Measurements from ENCODE around the gene SWAP70. TPM values are rescaled to one million over a fixed set of nuclear protein-coding genes. Genes with fewer than 3 reads are reported as not detected.
A peak's percentile ranks its signal among the peaks of the same experiment; 100 is the strongest.

Gene SWAP70
- total RNA-seq, 1 donor from 2014 or later: 9.8 TPM

DNA sequence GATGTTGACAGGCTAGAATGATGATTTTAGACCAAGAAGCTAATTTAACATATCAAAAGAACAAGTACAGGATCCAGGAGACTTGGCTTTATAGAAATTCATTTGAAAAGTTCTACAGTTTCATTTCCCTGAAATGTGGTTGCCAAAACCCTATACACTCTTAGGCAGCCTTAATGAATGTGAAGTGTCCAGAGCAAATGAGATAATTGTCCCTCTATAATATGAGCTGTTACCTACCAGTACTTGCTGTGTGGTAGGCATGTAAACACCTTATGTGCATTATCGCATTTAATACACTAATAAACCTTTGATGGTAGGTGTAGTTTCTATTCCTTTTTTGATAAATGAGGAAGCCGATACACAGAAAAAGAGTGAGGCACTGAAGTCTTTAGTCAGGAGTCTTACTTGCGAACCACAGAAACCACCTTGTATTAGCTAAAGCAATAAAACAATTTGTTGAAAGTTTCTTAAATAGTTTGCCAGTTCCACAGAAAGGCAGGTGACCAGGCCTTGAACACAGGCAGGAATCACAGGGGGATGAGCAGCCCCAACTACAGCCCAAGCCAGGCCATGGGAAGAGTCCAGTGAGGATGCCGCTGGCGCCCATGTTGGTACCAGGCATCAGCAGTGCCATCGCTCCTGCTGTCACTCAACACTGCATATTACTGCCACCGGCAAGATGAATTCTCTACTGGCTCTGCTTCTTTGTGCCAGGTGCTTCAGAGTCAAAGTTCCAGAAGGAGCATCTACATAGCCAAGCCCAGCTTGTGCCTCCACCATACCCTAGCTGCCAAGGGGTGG lies 81.7 kb downstream of the SWAP70 start:
- FAIRE-seq: no peak
- DNase-seq (ENCODE audit: low spot score in 2 of 2): no peak

DNA sequence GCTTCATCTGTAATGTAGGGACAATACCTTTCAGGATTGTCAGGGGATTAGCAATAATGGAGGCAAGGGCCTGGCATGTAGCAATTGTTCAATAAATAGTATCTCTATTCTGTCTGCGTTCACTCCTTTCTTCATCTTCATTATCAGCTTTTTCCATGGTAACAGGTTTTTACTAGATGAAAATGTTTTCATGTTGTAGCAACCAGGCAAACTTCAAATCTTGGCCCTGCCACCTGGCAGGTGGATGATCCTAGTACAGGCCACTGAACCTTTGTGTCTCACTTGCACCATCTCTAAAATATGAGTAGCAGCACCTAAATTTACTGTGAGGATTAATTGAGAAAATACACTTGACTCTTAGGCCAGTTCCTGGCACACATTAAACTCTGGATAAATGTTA lies 83.4 kb downstream of the SWAP70 start:
- DNase-seq (ENCODE audit: low spot score in 2 of 2): no peak
- FAIRE-seq: no peak

- FAIRE-seq (no peak), DNase-seq (ENCODE audit: low spot score in 2 of 2) (no peak)
These were observed 84.0 kb downstream of the SWAP70 start for GRCh38 chr11:9747828-9748227.

- DNase-seq (ENCODE audit: low spot score in 2 of 2) (peak in 1 of 2 donors; percentile 70), FAIRE-seq (no peak)
These were observed 84.6 kb downstream of the SWAP70 start for GRCh38 chr11:9748361-9748970.

GRCh38 chr11:9750551-9750950 lies 86.7 kb downstream of the SWAP70 start:
- FAIRE-seq: no peak
- DNase-seq (ENCODE audit: low spot score in 2 of 2): no peak

GRCh38 chr11:9752091-9752490 lies 88.2 kb downstream of the SWAP70 start:
- FAIRE-seq (no peak), DNase-seq (ENCODE audit: low spot score in 2 of 2) (no peak)

DNA sequence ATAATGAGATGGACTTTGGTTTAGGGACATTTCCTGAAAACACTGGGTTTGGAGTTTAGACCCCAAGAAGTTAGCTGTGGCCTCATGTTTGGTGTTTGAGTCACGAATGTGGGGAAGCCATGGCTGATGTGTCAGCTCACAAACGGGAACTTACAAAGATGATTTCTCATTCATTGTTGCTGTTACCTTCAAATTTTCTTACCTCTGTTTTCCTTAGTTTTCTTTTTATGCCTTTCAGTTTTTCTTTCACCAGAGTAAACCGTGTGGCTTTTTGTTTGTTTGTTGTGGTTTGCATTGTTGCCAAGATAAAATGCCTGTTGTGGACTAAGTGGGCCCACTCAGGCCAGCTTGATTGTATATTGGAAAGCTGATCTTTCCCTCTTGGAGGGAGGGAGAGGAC lies 89.1 kb downstream of the SWAP70 start:
- no peak for FAIRE-seq
- no peak for DNase-seq (ENCODE audit: low spot score in 2 of 2)

DNA sequence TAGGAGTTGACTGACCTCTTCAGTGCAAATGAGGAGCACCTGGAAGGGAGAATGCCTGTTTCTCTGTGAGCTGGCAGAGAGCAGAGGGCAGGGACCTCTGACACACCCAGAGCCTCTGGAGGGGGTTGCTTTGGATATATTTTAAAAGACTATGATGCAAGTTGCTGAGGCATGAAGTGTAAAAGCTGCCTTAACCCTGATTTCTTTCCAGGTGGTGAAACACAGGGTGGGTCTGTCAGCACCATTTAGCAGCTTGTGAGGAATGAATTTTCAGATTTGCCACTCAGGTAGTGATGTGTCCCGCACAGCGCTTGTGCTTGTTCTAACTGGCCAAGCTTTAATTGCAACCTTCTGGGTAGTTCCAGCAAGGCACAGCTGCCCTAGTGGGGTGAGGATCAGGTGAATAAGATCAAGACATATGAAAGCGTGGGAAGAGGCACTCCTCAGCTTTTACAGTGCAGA lies 90.2 kb downstream of the SWAP70 start:
- FAIRE-seq (no peak), DNase-seq (ENCODE audit: low spot score in 2 of 2) (no peak)

DNA sequence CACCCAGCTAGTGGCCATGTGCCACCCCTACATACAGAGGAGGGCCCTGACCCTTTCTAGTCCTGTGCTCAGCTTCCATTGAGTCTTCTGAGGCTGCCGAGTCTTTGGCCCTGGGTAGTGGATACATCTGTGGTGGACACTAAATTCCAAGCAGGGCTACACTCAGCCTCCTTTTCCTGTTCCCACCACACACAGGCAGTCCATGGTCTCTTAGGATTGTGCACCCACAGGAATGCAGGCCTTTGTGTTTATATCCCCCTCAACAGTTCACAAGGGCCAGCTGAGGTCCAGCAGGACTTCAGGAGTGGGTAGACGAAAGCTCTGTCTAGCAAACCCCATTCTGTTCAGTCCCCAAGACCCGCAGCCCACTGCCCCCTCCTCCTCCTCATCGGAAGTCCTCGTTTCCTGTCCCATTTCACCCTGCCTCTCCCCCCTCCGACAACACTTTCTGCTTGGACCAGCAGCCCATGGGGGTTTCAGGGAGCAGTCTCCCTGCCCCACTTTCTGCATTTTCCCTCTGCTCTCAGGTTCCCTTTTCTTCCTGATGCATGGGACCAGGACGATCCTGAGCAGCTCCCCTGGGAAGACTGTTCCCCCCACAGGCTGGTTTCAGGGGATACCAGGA lies 91.8 kb downstream of the SWAP70 start:
- DNase-seq (ENCODE audit: low spot score in 2 of 2): no peak
- no peak for FAIRE-seq

DNA sequence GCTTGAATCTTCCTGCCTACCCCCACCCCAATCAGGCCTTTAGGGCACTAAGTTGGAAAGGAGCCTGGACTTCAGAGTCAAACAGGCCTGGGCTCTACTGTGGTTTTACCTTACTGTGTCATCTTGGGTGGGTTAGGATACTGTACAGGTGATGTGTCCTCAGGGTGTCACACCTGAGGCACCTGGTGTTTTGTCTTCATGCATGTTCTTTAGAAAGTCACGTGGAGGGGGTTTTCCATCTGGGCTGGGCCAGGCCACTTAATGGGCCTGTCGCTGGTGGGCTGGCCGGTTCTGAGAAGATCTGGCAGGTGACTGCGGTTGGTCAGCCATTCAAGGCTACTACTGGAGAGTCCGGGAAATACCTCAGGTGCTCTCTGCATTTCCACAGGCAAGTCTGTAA lies 92.6 kb downstream of the SWAP70 start:
- DNase-seq (ENCODE audit: low spot score in 2 of 2): no peak

GRCh38 chr11:9756878-9757277 lies 93.0 kb downstream of the SWAP70 start:
- FAIRE-seq: no peak
- DNase-seq (ENCODE audit: low spot score in 2 of 2): no peak

More for the DNA sequence above, 92.6 kb downstream of the SWAP70 start:
- no peak for FAIRE-seq

DNA sequence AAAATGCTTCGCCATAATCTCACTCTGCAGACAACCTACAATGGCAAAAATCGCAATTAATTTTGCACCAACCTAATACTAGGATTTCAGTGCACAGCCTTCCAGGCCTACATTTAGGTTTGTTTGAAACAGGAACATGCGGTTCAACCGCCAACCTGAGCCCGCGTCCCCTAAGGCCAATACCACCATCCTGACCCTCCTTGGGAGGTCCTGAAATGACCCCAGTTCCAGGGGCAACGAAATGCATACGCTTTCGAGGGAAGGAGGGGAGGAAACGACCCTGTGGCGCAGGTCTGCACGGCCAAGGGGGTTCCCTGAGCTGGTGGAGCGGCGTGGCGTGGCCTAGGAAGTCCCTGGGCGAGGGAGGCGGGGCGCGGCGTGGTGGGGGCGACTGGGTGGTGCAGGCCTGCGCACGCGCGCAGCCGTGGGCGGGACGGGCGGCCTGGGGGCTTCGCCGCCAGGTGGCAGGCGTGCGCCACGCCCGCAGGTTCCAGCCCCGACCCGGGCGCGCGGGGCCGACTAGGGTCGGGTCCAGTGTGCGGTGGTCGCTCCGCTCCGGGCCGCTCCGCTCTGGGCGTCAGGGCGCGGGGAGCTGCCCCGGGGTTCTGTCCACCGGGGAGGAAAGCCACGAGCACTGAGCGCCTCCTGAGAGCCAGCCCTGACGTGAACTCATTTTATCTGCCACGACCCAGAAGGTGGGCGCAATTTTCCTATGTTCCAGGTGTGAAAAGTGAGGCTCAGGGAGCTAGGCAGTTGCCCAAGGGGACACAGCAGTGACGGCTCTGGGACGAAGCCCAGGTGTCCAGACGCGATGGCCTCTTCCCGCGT lies 94.1 kb downstream of the SWAP70 start:
- FAIRE-seq: no peak

GRCh38 chr11:9758637-9759518 lies 95.0 kb downstream of the SWAP70 start:
- DNase-seq (ENCODE audit: low spot score in 2 of 2) (peak; percentile 65 to 66), FAIRE-seq (no peak)

More for the DNA sequence above, 94.1 kb downstream of the SWAP70 start:
- DNase-seq (ENCODE audit: low spot score in 2 of 2): peak; percentile 93 to 96

GRCh38 chr11:9759519-9760192 lies 95.8 kb downstream of the SWAP70 start:
- DNase-seq (ENCODE audit: low spot score in 2 of 2): peak; percentile 56 to 64
- no peak for FAIRE-seq

- FAIRE-seq: no peak
- DNase-seq (ENCODE audit: low spot score in 2 of 2): peak; percentile 47 to 50
These were observed 96.3 kb downstream of the SWAP70 start for GRCh38 chr11:9760193-9760575.

DNA sequence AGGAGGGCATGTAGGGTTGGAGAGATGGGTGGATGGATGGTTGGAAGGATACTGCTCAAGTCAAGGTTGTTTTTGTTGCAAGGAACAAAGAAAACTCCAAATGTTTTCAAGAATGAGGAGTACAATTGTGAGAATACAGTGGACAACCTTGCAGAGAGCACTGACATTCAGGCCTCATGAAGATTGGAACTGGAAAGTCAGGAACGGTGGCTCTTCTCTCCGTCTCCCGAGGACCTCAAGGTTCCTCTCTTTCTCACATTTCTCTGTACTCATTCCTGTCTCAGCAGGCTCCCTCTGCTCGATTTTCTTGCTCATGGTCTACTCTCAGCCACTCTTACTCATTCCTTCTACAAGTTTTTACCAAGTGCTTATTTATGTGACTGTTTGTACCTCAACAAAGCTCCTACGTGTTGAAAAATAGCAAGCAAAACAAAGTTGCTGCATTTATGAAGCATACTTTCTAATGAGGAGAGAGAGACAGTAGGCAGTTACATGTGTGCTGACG lies 97.6 kb downstream of the SWAP70 start:
- DNase-seq (ENCODE audit: low spot score in 2 of 2): no peak
- FAIRE-seq: no peak

DNA sequence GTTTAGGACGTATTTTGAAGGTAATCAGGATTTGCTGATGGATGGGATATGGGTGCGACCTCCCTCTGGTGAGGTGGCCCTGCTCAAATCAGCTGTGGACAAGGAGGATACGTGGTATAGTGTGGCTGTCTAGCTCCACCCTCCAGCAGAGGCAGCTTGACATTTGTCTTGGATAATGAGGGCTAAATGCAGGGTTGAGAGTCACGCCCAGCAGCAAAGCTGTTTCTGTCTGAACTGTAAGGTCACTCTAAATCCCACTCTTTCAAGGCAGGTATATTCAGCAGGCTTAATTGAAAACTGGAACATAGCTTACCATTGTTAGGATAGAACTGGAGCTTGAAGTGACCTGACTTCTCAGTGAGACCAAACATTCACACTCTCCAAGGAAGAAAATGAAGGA lies 98.7 kb downstream of the SWAP70 start:
- DNase-seq (ENCODE audit: low spot score in 2 of 2): no peak
- FAIRE-seq: no peak

DNA sequence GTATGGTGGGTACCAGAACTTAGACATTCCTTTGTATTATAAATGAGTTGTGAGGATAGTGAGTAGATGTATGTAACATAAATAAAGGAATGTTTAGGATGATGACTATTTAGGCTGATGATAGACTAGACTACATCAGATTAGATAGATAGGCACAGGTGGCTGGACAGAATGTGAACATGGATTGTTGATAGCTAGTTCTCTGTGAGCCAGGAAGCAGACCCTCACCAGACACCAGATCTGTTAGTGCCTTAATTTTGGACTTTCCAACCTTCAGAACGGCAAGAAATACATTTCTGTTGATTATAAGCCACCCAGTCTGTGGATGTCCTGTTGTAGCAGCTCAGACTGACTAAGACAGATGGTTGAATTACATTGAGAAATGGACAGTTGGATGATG lies 99.4 kb downstream of the SWAP70 start:
- DNase-seq (ENCODE audit: low spot score in 2 of 2) (no peak), FAIRE-seq (no peak)

Data from frontal cortex (tissue), 4 donors.